ENCODE data around the gene UCP3. TPM values are rescaled to one million over a fixed set of nuclear protein-coding genes. Genes with fewer than 3 reads are reported as not detected.
"Not testable (repeated sequence)": the region's sequence is repeated elsewhere in the genome, so short reads cannot be mapped to it uniquely, and the experiment has no call there.

Gene UCP3
- total RNA-seq, 2 experiments from 2014 or later = 4.0 to 4.1 TPM

DNA sequence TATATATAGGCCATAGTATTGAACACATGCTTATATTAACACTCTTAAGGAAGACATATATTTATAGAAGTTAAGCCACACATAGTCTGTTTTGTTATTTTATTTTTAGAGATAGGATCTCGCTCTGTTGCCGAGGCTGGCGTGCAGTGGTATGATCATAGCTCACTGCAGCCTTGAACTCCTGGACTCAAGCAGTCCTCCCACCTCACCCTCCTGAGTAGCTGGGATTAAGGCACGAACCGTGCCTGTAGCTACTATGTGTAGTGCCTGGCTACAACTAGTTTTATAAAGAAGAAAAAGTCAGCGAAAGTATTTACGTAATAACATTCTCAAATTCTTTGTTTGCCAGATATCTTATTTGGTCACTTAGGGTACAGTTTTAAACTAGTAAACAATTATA lies 20.7 kb downstream of the UCP3 start:
- ATAC-seq (ENCODE audit: low read depth) = no peak
- H3K4me1 Mint-ChIP-seq = peaks cover 10% of the 10 kb centered on the region
- H3K27ac Mint-ChIP-seq = no peak overlapping the region
- POLR2A ChIA-PET = interaction anchor here (1.0 kb wide), 1 partner anchor 18 kb away, joined by 3 read pairs; no protein-coding TSS in a partner anchor
- no peaks in the 10 kb centered on the region for H3K9me3 Mint-ChIP-seq
- no peaks in the 10 kb centered on the region for H3K27me3 Mint-ChIP-seq
- no peak for DNase-seq
- no peaks in the 10 kb centered on the region for H3K36me3 Mint-ChIP-seq
- H3K4me3 Mint-ChIP-seq = no peak overlapping the region

DNA sequence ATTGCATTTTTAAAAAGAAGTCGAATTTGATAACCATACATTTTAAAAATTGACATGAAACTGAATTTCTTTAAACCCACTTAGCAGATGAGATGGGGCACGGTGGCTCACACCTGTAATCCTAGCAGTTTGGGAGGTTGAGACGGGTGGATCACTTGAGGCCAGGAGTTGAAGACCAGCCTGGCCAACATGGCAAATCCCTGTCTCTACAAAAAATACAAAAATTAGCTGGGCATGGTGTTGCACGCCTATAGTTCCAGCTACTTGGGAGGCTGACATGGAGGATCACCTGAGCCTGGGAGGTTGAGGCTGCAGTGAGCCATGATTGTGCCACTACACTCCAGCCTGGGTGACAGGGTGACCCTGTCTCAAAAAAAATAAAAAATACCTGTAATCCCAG lies 23.2 kb downstream of the UCP3 start:
- not testable (repeated sequence) for H3K27ac Mint-ChIP-seq; H3K4me3 Mint-ChIP-seq; H3K9me3 Mint-ChIP-seq; DNase-seq; ATAC-seq (ENCODE audit: low read depth); H3K27me3 Mint-ChIP-seq
- POLR2A ChIA-PET = interaction anchor here (1.4 to 7.8 kb wide), 3 partner anchors 9 to 19 kb away, joined by 4 to 196 read pairs (median 11); no protein-coding TSS in a partner anchor
- Mint-ChIP-seq H3K4me1 (peaks cover 16% of the 10 kb centered on the region), H3K36me3 (peaks cover 14% of the 10 kb centered on the region)

DNA sequence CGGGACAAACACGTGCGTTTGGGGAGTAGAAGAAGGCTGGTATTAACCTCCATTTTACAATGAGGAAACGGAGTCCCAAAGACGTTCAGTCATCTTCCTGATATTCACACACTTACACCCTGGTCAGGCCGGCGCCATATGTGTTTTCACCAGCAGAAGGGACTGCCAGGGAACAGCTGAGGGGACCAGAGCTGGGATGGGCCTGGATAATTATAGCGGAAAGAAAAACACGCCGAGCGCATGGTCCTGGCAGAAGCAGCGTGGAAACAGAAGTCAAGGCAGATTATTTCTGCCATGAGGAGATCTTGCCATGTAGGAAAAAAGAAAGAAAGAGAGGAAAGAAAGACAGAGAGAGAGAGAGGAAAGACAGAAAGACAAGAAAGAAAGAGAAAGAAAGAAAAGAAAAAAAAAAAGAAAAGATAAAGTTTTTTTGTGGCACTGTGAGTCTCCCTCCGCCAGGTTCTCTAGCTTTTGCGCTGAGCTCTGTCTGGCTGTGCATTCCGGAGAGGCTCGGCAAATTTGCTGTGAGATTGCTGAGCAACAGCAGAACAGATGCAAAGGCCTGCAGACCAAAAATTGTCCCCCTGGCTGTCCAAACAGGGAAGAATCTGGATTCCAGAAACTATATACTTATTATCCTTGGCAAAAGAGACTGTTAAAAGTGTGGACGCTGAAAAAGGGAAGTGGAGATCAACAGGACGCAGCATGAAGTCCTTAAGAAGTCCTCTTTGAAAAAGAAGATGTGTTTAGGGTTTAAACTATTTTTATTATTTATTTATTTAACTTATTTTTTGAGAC lies 24.9 kb downstream of the UCP3 start:
- H3K9me3 Mint-ChIP-seq = no peaks in the 10 kb centered on the region
- H3K4me1 Mint-ChIP-seq = peaks cover 26% of the 10 kb centered on the region
- POLR2A ChIA-PET = interaction anchor here (1.0 to 7.8 kb wide), 7 partner anchors 12 to 187 kb away, joined by 3 to 237 read pairs (median 38); partner anchors contain the start of genes C2CD3, PPME1 and UCP3
- peak overlapping the region; percentile 99 for H3K27ac Mint-ChIP-seq
- no peaks in the 10 kb centered on the region for H3K27me3 Mint-ChIP-seq
- peak overlapping the region; percentile 99 for H3K4me3 Mint-ChIP-seq
- peaks cover 24% of the 10 kb centered on the region for H3K36me3 Mint-ChIP-seq
- no peak for DNase-seq
- ATAC-seq (ENCODE audit: low read depth) = no peak

DNA sequence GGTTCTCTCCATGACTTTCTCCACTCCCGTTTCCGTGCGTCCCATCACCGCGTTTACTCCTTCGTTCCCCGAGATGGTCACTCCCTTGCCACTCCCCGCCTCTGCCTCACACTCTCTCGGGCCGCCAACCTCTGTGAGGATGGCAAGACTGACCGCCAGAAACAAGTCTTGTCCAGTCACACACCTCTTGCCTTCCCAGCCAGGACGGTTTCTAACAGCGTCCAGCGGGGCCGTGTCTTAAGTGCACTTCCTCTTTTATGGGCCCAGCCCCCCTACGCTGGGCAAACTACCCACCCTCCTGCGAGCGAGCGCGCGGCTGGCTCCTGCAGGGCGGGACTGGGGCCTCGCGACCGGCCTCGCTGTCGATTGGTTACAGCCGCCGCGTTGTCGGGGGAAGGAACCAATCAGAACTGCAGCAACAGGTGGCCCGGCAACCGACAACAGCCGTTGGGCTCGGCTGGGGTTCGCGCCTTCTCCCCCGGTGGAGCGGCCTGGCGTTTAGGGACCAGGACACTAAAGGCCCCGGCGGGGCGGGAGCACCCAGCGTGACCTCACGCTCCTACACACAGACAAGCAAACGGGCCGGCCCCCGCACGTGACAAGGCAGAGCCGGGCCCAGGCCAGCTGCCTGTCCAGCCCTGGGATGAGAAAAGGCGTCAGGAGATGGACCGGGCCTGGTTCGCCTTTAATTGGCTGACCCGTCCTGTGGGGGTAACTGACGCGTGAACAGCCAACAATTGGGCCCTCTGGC lies 25.7 kb downstream of the UCP3 start:
- no peaks in the 10 kb centered on the region for H3K27me3 Mint-ChIP-seq
- H3K9me3 Mint-ChIP-seq = no peaks in the 10 kb centered on the region
- peak; percentile 81 for ATAC-seq (ENCODE audit: low read depth)
- peaks cover 30% of the 10 kb centered on the region for H3K36me3 Mint-ChIP-seq
- DNase-seq = peak; percentile 91
- H3K4me1 Mint-ChIP-seq = peaks cover 29% of the 10 kb centered on the region
- peak overlapping the region; percentile 99 for H3K4me3 Mint-ChIP-seq
- POLR2A ChIA-PET = interaction anchor here (0.7 to 7.8 kb wide), 21 partner anchors 8 to 188 kb away, joined by 3 to 237 read pairs (median 7); partner anchors contain the start of genes C2CD3, PPME1 and UCP3
- H3K27ac Mint-ChIP-seq = peak overlapping the region; percentile 99

DNA sequence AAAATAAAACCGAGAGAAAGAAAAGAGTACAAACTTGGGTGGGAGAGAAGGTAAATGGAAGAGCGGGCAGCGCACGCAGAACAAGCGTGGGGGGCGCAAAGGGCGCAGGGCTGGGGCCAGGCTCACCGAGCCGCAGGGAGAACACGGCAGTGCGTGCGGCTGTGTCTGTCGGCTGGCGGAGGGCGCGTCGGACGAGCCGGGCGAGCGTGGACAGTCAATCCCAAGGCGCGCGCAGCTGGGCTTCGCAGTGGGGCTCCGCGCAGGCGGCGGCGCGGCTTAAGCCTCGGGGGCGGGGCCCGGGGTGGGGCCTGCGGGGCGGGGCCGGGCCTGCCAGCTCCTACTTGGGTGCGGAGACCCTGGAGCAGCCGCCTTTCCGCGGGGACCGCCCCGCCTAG lies 26.3 kb downstream of the UCP3 start, which contains the start of gene UCP2:
Gene UCP2, minus strand, starts transcription at position 249 of the 395 bp plus-strand sequence. CDS start 4,465 bp downstream, outside the sequence.
- Mint-ChIP-seq H3K4me3 (peak within 1 kb of the TSS; percentile 99), H3K36me3 (peaks cover 35% of the 10 kb centered on the region)

DNA sequence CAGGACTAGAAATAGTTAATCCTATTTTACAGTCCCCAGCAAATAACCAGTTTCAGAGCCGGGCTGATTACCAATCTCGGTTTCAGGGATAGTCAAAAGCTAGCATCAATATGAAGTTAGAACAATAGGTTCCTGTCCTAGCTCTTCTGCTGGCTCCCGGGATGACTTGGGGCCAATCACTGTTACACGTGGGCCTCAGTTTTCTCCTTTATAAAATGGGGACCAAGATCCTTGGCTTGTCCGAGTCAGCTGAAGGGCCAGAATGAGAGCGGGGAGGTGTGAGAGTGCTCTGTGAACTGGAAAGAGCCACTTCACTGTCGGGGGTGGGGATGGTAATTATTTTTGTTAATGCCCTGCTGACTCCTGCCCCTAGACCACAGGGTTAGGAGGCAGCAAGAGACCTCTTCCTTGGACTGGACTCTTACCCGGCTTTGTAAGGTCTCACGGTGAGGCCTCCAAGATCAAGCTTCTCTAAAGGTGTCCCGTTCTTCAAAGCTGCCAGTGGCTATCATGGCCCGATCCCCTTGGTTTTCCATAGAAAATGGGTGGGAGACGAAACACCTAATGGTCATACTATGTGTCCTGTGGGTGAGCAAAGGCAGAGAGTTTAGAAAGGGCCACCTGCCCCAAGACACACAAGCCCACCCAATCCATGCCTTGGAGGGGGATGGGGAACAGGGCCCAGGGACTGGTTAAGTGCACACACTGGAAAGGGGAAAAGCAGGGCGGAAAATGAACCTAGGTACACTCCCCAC lies 27.7 kb downstream of the UCP3 start:
- POLR2A ChIA-PET = interaction anchor here (0.6 to 7.8 kb wide), 15 partner anchors 10 to 512 kb away, joined by 3 to 237 read pairs (median 11); partner anchors contain the start of genes C2CD3, LIPT2, PPME1 and UCP3
- DNase-seq = no peak
- Mint-ChIP-seq H3K4me3 (peak overlapping the region; percentile 99), H3K27ac (peak overlapping the region; percentile 99), H3K4me1 (peaks cover 38% of the 10 kb centered on the region), H3K36me3 (peaks cover 45% of the 10 kb centered on the region), H3K27me3 (no peaks in the 10 kb centered on the region), H3K9me3 (no peaks in the 10 kb centered on the region)
- no peak for ATAC-seq (ENCODE audit: low read depth)

More for the DNA sequence above, 26.3 kb downstream of the UCP3 start, which contains the start of gene UCP2:
- ATAC-seq (ENCODE audit: low read depth) = peak; percentile 60
- Mint-ChIP-seq H3K27me3 (no peaks in the 10 kb centered on the region), H3K27ac (peak within 1 kb of the TSS; percentile 99), H3K4me1 (peaks cover 32% of the 10 kb centered on the region), H3K9me3 (no peaks in the 10 kb centered on the region)
- POLR2A ChIA-PET = interaction anchor here (0.7 to 7.8 kb wide), 22 partner anchors 9 to 188 kb away, joined by 3 to 237 read pairs (median 7); partner anchors contain the start of genes C2CD3, PPME1 and UCP3
- DNase-seq = peak; percentile 88

DNA sequence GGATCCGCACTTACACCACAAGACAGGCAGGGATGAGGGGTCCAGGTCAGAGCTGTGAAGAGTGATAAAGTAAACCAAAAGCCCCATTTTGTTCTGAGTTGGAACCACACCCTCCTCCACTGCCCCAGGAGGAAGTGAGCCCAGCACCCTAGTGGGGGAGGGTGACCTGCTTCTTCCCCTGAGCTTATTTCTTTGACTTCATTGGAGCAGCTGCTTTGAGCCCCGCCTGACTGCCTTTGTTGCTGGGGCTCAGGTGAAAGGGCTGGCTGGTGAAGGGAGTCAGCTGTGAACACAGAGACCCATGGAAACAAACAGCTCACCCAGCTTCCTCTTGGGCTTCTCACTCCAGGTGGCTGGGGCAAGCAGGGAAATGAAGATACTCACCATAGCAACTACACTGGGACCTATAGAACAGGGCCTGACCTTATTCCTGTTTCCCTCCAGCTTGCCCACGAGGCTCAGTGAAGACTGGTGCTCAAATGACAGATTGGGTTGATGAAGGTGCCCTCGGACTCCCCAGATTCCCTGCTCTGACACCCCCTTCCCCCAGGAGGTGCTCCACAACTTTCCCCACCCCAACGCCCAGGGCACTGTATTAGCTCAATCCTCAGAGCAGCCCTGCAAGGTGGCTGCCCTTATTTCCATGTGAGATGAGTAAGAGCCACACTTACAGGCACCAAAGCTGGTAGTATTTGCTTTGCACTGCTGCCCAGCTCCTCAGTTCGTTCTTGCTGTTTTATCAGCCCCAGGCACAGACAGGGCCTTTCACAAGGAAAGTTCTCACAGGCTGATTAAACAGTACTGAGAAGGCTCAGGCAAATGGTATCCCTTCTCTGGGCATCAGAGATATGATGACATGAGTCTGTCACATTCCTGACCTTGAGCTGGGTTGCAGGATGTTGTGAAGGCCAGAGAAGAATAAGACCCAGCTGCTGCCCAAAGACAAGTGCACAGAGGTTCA lies 28.6 kb downstream of the UCP3 start:
- Mint-ChIP-seq H3K36me3 (peaks cover 53% of the 10 kb centered on the region), H3K27ac (peak overlapping the region; percentile 99), H3K4me1 (peaks cover 42% of the 10 kb centered on the region), H3K27me3 (no peaks in the 10 kb centered on the region), H3K4me3 (peak overlapping the region; percentile 99), H3K9me3 (no peaks in the 10 kb centered on the region)
- ATAC-seq (ENCODE audit: low read depth) = peak; percentile 60
- POLR2A ChIA-PET = interaction anchor here (0.7 to 7.8 kb wide), 20 partner anchors 9 to 513 kb away, joined by 3 to 237 read pairs (median 4); partner anchors contain the start of genes C2CD3, LIPT2, PPME1 and UCP3
- peak; percentile 72 for DNase-seq

DNA sequence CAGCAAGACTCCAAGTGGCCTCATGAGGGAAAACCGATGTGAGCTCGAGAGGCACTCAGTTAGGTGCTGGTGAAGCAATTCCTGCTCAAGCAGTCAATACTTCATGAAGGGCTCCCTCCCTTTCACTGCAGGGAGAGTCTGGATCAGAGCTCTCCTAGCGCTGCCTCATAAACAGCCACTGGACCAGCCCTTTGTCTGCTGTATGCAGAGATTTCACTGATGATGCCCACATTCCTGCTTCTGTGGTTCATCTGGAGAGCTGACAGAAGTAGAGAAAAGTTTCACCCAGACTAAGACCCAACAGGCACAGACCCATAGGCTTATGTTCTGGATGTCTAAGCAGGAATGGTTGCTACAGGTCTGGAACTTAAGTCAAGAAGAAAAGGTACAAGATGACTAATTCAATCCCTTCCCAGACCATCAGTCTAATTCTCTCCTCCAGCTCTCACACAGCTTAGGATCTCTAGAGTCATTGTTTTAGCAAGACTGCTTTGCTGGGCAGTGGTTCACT lies 30.3 kb downstream of the UCP3 start:
- DNase-seq = no peak
- peak overlapping the region; percentile 68 for H3K4me3 Mint-ChIP-seq
- no peaks in the 10 kb centered on the region for H3K9me3 Mint-ChIP-seq
- H3K27ac Mint-ChIP-seq = peak overlapping the region; percentile 99
- H3K36me3 Mint-ChIP-seq = peaks cover 65% of the 10 kb centered on the region
- H3K4me1 Mint-ChIP-seq = peaks cover 48% of the 10 kb centered on the region
- POLR2A ChIA-PET = interaction anchor here (0.8 to 7.8 kb wide), 4 partner anchors 7 to 29 kb away, joined by 5 to 237 read pairs (median 126); no protein-coding TSS in a partner anchor
- H3K27me3 Mint-ChIP-seq = no peaks in the 10 kb centered on the region
- no peak for ATAC-seq (ENCODE audit: low read depth)

DNA sequence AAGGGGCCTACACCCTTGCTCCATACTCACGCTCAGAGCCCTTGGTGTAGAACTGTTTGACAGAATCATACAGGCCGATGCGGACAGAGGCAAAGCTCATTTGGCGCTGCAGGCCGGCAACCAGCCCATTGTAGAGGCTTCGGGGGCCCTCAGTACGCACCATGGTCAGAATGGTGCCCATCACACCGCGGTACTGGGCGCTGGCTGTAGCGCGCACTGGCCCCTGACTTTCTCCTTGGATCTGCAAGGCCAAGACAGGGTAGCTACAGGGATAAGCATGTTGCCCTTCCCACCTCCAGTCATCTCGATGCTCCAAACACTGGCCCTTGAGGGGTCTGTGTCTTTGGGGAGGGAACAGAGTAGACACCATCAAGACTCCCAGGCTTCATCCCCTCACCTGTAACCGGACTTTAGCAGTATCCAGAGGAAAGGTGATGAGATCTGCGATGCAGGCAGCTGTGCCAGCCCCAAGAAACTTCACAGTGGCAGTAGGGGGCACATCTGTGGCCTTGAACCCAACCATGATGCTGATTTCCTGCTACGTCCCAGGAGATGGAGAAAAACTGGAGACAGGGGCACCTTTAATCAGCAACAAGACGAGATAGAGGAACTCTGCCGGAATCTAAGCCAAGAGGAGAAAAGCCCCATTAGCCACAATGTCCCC lies 30.9 kb downstream of the UCP3 start:
- POLR2A ChIA-PET = interaction anchor here (0.8 kb wide), 1 partner anchor 30 kb away, joined by 5 read pairs; no protein-coding TSS in a partner anchor
- peaks cover 65% of the 10 kb centered on the region for H3K36me3 Mint-ChIP-seq
- H3K27ac Mint-ChIP-seq = no peak overlapping the region
- no peaks in the 10 kb centered on the region for H3K27me3 Mint-ChIP-seq
- H3K4me1 Mint-ChIP-seq = peaks cover 48% of the 10 kb centered on the region
- DNase-seq = no peak
- no peak for ATAC-seq (ENCODE audit: low read depth)
- H3K9me3 Mint-ChIP-seq = no peaks in the 10 kb centered on the region
- H3K4me3 Mint-ChIP-seq = no peak overlapping the region

DNA sequence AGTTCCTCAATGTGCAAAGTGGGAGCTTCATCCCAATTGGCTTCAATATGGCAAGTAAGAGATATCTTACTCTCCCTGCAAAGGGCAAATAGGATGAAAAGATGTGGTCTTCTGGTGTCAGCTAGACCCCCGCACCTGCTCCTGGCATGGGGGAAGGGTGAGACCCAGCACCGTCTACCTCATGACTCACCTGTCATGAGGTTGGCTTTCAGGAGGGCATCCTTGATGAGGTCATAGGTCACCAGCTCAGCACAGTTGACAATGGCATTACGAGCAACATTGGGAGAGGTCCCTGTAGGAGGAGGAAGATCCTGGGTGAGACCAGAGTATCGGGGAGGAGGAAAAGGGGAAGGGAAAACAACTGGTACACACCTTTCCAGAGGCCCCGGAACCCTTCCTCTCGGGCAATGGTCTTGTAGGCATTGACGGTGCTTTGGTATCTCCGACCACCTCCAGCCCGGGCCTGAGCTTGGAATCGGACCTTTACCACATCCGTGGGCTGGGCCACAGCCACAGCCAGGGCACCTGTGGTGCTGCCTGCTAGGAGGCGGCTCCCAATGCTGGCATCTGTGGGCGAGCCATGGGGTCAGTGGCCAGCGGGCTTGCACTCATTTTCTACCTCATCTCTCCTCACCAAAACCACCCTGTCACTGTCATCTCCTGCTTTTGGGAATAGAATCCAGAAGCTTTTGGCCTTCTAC lies 32.3 kb downstream of the UCP3 start:
- no peak overlapping the region for H3K4me3 Mint-ChIP-seq
- no peaks in the 10 kb centered on the region for H3K27me3 Mint-ChIP-seq
- no peak for ATAC-seq (ENCODE audit: low read depth)
- peak overlapping the region; percentile 68 for H3K27ac Mint-ChIP-seq
- H3K36me3 Mint-ChIP-seq = peaks cover 62% of the 10 kb centered on the region
- H3K9me3 Mint-ChIP-seq = no peaks in the 10 kb centered on the region
- H3K4me1 Mint-ChIP-seq = peaks cover 53% of the 10 kb centered on the region
- POLR2A ChIA-PET = interaction anchor here (0.8 to 6.0 kb wide), 4 partner anchors 18 to 194 kb away, joined by 3 to 36 read pairs (median 4); partner anchors contain the start of genes C2CD3 and PPME1
- DNase-seq = no peak

DNA sequence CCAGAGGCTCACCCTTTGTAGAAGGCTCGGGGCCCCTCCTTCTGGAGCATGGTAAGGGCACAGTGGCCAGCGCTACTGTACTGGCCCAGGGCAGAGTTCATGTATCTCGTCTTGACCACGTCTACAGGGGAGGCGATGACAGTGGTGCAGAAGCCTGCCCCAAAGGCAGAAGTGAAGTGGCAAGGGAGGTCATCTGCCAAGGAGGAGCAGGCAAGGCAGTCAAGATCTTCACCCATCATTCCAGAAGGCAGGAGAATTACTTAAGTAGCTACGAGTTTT lies 33.5 kb downstream of the UCP3 start:
- H3K4me1 Mint-ChIP-seq = peaks cover 45% of the 10 kb centered on the region
- peak overlapping the region; percentile 89 for H3K27ac Mint-ChIP-seq
- H3K9me3 Mint-ChIP-seq = no peaks in the 10 kb centered on the region
- DNase-seq = no peak
- peak overlapping the region; percentile 11 for H3K4me3 Mint-ChIP-seq
- H3K36me3 Mint-ChIP-seq = peaks cover 50% of the 10 kb centered on the region
- H3K27me3 Mint-ChIP-seq = no peaks in the 10 kb centered on the region
- ATAC-seq (ENCODE audit: low read depth) = no peak
- POLR2A ChIA-PET = interaction anchor here (6.0 kb wide), 1 partner anchor 19 kb away, joined by 36 read pairs; no protein-coding TSS in a partner anchor

All from activated naive CD8-positive, alpha-beta T cell treated with anti-CD3 and anti-CD28 coated beads, Interleukin-2, amount 10 ng/mL, durations not matched to agents 7 days and 5 days (primary cell).